GM19324 (cell line): Measurements from ENCODE around the gene HOXC5.

Source experiments
- ATAC-seq: cut with Tn5 transposase; IDR thresholded peaks from one replicate; pipeline ENCODE4 v1.9.1; 2021; ENCODE audit warnings: mild to moderate bottlenecking, moderate library complexity; ENCODE audit not compliant: unreplicated experiment, low FRiP score

HOXC5 gene

DNA sequence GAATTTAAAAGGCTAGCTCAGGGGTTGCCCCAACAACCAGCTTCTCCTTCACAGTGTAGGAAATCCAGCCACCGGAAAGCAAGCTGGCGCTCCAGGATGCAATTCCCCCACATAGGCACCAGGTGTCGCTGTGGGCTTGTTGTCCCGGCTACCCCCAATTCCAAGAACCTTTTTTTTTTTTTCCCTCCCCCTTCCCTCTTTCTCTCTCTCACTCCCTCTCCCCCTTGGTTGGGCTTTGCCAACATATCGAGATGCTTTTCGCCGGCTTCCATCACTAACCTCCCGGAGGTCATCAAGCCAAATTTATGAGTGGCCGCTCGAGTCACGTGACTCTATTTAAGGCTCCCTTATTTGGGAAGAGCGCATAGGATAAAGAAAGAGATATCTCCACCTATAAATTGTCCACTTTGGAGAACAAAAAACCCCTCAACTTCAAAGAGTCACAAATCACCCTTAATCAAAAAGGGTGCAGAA is at the start of gene HOXC5:
TSS of gene HOXC5 (plus strand) at position 424 of the 474 bp plus-strand sequence. CDS start 73 bp downstream, outside the sequence.
- no peak for ATAC-seq

DNA sequence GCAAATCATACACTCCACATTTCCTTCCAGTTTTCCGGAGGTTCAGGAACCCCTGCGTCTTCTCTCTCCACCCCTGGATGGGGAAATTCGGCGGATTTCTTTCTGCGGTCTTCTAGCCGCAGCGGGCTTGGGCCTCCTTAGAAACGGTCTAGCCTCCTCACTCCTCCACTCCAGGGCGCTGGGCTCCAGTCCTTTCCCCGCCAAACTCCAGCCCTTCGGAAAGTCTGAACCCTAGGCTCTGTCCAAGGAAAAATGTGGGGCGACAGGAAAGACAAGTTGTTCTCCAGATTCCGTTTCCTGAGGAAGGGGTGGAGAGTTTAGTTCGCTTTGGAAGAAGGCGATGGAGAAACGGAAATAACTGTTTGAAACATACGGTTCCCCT is 49.3 kb upstream of the HOXC5 start:
- no peak for ATAC-seq

DNA sequence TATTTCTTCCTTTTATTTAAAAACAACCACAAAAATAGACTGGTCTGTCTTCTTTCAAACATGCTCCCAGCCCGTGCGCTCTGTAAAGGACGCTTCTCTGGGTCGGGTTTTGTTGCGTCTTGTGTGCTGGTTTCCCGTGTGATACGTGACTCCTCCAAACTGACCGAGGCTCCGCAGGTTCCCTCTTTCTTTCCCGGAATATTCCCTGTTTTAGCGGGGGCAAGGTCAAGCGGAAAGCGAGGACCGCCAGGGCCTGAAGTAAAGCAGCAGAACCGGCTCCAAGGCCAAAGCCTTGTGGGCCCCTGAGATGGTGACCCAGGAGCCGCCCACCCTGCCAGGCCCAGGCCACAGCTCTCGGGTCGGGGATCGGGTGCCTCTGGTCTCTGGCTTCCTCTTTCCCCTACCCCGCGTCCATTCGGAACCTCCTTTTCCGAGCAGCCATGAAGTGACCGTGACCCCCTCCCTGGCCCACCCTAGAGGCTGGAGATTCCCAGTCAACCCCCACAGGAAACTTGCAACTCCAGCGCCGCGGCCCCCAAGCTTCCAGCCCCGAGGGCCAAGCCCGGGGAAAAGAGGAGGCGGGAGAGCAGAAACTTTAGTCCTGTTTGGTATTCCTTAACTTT is 48.8 kb upstream of the HOXC5 start:
- no peak for ATAC-seq

DNA sequence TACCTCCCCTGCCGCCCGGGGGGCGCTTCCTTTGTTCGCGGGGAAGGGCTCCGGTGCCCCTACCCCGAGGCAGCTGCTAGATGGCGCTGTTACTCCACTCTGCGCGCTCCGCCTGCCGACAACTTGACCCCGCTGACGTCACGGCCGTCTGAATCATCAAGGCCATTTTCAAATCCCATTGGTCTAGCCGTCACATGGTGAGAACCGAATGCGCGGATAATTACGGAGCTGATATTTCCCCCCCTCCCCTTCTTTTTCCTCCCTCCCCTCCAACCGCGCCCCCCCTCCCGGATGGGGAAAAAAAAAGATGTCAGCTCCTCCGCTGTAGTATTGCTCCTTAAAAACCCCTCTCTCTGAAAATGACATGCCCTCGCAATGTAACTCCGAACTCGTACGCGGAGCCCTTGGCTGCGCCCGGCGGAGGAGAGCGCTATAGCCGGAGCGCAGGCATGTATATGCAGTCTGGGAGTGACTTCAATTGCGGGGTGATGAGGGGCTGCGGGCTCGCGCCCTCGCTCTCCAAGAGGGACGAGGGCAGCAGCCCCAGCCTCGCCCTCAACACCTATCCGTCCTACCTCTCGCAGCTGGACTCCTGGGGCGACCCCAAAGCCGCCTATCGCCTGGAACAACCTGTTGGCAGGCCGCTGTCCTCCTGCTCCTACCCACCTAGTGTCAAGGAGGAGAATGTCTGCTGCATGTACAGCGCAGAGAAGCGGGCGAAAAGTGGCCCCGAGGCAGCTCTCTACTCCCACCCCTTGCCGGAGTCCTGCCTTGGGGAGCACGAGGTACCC is 47.8 kb upstream of the HOXC5 start, which contains the start of gene HOXC10:
TSS of gene HOXC10 (plus strand) at position 246 of the 791 bp plus-strand sequence. CDS start at position 360, 114 bp downstream.
- no peak for ATAC-seq

DNA sequence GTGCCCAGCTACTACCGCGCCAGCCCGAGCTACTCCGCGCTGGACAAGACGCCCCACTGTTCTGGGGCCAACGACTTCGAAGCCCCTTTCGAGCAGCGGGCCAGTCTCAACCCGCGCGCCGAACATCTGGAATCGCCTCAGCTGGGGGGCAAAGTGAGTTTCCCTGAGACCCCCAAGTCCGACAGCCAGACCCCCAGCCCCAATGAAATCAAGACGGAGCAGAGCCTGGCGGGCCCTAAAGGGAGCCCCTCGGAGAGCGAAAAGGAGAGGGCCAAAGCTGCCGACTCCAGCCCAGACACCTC is 47.2 kb upstream of the HOXC5 start:
- ATAC-seq, result no peak

DNA sequence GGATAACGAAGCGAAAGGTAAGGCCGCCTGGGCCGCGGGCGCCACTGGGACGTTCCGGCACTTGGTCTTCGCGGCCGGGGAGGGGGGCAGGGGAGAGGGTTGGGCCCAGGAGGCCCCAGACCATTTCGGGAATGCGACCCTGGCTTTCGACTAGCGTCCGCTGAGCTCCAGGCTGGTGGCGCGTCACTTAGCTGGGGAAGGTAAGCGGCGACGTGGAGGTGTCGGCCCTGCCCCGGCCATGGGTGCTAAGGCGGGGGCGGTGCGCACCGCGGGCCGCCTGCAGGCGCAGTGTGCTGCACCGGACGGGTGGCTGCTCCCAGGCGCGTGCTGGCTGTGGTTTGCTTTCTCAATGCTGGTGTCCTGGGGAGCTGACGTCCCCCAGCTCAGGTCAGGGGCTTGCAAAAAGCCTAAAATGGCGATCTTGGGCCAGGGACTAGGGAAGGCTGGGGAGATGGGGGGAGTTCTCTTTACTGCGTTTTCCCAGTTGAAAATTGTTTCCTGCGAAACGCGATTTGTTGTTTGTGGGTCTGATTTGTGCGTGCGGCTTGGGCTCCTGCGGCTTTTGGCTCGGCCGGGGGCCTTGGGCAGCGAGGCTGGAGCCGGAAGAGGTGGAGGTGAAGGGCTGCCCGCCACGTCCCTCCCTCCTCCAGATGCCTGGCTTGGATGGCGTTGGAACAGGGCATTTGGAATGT is 46.7 kb upstream of the HOXC5 start:
- ATAC-seq, result no peak

DNA sequence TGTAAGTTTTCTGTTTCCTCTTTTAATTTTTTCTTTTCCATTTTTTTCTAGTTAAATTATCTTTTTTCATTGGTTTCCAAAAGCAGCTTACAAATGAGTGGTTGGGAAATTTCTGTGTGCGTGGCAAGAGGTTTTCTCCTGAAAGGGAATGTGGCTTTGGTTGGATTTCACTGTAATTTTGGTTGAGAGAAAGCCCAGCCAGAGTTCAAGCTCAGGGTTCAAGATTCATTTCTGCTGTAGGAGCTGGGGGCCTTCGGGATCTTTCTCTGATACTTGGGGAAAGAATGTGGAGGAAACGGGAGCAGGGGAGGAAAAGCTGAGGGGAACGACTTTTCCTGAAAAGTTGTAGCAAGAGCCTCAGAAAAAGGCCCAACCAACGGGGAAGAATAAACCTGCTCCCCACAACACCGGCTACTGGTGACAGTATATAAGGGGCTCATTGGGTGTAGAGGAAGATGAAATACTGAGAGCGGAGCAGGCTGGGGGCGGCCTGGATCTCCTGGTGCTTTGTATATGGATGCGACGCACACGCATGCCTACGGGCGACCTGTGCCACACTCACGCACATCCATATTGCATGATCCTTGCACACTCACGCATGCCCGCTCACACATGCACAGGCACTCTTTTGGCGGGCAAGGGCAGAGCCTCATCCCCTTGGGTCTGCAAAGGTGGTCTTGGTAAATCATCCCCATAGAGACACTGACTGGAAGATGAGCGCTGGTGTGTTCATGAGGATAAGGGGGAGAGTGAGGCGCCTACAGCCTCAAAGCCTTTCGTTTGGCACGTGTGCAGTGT is 46.0 kb upstream of the HOXC5 start:
- no peak for ATAC-seq

DNA sequence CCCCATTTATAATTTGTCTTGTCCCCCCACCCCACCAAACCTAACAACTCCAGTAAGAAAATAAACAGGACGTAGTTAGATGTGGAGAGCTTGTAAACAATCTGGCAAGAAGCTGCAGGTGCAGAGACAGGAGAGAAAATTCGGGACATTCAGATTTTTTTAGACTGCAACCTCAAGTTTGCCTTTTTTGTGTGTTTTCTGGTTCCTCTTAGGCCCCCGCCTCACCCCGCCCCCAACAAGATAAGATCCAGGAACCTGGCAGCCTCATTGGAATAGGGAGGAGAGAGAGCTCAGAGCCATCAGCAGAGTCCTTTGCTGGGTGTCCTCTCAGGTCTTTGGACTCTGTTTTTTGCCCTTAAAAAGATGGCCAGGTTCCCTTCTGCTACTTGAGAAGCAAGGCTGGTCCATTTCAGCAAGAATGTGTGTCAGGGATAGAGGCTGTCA is 45.0 kb upstream of the HOXC5 start:
- ATAC-seq, result no peak

DNA sequence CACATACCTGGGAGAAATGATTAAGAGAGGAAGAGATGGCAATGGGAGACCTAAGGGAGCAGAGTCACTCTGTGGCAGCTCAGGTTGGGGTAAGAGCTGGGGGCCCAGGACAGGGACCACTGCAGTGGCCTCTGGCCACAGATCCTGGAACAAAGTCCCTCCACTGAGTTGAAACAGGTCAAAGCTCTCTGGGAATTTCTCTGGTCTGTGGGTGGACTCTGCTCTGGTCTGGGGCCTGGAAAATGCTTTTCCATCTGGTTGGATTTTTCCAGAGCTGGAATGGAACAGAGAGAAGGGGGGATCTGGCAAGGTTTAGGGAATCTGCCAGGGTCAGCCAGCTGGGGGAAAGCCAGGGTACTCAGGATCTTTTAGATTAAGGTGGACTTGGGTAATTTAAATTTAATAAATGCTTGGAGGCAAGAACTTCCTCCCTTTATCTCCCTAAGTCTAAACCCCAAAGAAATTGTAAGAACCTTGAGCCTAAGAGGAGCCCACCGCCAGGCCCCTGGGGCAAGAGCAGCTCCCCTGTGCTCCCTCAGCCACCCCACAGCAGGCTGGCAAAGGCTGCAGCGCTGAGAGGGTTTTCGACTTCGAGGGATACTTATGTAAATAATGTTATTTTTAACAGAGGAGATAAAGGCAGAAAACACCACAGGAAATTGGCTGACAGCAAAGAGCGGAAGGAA is 44.2 kb upstream of the HOXC5 start:
- no peak for ATAC-seq

DNA sequence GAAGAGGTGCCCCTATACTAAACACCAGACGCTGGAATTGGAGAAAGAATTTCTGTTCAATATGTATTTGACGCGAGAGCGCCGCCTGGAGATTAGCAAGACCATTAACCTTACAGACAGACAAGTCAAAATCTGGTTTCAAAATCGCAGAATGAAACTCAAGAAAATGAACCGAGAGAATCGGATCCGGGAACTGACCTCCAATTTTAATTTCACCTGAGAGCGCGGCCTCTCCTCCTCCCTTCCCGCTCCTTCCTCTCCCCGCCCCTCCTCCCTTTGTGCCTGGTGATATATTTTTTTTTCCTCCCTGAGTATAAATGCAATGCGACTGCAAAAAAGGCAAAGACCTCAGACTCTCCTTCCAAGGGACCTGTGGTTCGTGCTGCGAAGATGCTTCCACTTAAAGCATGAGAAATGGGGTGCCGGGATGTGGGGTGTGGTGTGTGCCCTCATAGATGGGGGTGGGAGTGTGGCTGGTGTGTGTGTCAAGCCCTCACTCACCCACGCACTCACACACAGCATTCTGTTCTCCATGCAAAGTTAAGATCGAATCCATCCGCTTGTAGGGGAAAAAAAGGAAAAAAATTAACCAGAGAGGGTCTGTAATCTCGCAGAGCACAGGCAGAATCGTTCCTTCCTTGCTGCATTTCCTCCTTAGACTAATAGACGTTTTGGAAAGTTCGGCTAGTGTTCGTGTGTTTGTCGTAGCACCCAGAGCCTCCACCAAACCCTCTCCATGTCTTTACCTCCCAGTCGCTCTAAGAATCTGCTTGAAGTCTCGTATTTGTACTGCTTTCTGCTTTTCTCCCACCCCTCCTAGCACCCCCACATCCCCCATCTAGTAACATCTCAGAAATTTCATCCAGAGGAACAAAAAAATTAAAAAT is 43.4 kb upstream of the HOXC5 start:
- no peak for ATAC-seq

DNA sequence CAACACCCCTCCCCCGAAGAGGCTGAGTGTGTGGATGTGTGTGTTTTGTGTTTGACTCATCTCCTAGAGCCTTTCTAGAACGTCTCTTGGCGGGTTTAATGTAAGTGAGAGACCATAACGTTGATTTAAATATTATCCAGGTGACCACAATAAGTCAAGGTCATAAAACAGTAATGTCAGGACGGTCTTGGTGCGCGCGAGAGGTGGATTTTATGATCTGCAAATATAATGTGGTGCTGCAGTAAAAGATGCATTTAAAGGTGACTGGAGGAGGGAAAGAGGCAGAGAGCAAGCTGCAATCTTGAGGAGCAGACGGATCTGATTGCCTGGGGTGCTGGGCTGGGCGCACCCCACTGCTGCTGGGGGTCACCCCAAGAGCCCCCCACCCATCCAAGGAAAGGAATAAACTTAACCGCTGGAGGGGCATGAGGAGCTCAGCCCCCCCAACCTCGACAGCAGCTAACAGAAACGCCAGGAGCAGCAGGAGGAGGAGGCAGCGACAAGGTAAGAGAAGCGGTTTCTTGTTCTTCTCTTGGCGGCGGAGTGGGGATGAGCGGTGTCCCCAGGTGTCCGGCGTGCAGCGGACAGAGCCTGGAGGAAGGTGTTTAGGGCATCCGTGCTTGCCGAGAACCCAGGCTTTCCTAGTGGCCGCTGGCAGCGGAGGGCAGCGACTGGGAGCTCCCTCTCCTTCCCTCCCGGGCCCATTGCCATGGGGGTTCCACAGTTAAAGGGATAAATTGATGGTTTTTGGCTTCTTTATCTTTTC is 42.4 kb upstream of the HOXC5 start:
- ATAC-seq, result no peak

DNA sequence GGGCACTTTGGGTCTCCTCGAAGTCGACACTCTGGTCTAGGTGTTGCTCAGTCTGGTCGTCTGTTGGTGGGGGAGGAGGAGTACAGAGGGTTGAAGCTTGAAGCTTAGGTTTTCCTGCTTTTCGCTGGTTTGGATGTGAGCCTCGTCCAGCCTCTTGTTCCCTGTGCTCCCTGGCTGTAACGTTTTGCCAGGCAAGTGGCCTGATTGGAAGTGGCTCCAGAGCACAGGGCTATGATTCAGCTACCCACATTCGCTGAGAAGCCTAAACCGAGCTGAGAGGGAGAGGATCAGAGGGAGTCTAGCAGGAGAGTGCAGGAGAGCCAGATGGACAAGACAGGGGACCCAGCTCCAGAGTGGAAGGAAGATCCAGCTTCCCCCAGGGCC is 41.8 kb upstream of the HOXC5 start:
- no peak for ATAC-seq

DNA sequence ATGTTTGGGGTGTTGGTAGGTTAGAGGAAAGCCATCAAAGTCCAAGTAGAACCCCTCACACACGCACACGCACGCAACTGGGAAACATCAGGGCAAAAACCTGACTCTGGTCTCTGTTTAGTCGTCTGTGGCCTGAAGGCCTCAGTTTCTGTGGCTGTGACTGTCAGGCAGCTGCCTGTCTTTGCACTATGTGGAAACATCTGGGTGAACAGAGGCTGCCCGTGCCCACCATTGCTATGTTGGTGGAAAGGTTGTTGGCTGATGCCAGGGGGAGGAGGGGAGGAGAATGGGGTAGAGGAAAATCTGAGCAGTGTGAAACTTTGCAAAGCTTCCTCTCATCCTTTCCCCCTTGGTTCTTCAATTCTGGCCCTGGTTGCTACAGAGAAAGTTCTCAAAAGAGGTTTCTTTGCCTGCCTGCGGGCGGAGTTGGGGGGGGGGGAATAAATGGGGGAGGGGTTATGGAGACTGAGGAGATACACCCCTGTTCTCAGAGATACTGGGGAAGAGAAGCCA is 40.4 kb upstream of the HOXC5 start:
- ATAC-seq, result no peak

DNA sequence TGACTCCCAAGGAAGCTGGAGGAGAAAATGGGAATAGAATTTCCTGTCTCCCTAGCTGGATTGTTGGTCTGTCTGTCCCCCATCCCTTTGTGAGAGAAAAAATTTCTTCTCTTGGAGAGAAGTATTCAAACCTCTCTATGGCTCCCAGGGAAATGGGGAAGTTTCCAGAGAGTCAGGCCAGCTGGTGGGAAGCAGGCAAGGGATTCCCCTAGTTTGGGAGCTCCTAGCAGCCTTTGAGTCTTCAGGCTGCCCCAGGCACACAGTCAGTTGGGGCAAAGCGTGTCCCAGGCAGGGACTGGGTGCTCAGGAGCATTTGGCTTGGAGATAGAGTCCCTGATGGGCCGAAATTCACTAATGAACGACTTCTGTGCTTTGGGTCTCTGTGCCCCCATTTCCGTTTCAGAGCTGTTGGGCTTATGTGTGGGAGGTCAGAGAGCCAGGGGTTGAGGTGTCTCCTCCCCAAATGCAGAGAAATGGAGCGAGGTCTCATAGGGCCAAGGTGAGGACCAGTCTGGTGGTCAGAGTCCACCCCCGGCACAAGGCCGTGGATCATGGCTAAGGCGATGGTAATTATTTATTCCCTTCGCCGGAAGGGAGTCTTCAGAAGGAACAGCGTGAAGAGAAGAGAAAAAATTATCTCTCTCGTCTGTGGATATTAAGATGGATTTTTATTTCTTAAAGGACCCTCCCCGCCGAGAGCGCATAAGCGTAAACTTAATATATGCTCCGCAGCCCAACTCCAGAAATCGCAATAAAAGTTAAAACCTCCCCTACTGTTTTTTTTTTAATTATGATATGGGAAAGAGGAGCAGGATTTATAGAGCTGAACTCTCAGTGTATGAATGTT is 39.5 kb upstream of the HOXC5 start:
- ATAC-seq, result no peak

DNA sequence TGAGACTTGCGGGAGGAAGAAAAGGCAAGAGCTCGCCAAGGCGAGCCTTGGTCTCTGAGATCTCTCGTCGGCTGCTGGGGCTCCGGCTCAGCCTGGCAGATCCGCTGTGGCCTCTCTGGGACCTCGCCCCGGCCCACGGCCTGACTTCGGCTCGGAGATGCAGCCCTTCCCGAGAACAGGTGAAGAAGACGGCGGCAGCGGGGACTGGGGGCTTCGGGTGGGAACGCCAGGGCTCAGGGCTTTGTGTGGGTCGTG is 38.9 kb upstream of the HOXC5 start:
- ATAC-seq, result no peak

DNA sequence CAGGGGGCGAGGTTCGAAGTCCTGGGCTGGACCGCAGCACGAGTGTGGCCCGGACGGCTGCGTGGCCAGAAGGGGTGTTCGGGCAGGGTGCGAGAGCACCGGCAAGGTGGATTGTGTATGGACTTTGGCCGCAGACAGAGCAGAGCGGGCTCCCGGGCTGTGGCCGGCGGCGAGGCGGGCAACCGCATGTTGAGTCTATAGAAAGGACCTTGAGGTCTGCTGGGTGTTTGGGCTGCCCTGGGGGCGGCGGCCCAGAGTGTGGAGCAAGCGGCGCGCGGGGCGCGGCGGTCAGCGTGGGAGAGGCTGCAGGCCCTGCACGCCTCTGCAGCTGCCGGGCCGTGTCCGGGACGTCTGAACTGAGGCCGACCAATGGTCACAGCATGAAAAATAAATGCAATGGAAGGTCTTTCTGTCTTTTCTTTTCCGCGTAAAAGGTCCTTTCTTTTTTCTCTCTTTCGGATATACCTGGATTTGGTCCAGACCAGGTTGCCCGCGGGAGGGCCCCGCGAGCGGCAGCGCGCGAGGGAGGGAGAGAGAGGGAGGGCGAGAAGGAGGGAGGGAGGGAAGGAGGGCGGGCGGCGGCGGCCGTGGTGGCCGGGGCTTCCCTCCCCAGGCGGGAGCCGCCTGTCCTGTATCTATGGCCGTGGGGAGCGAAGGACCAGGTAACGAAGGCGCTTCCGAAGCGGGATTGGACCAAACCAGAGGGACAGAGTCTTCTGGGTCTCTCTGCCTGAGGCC is 38.4 kb upstream of the HOXC5 start:
- ATAC-seq, result no peak

DNA sequence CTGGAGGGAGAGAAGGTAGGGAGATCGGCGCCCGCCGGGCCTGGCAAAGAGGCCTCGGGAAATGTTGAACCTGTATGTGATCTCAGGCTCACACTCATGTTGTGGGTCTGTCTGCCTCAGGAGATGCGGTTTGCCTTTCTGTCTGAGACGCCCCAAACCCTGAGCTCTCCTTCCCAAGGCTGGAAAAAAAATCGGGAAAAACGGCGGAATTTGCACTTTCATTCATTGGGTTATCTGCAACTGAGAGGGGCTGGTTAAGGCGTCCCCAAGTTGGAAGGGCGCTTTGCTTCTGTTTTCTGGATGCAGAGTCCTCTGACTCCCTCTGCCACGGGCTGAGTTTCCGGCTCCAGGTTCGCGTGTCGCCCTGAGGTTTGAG is 37.9 kb upstream of the HOXC5 start:
- no peak for ATAC-seq
